AG08395 (cell line): ENCODE data around the gene SCG3.
A peak's percentile ranks its signal among the peaks of the same experiment; 100 is the strongest.

ENCODE experiments used
- DNase-seq: peaks from one replicate; pipeline ENCODE4 v3.0.0; 2012; ENCODE audit warnings: mixed read lengths, low spot score

SCG3 gene

GRCh38 chr15:51758645-51759044, 77.3 kb downstream of the SCG3 start:
- DNase-seq: peak; percentile 76

- peak; percentile 86 for DNase-seq
These were observed 78.3 kb downstream of the SCG3 start for GRCh38 chr15:51759557-51760070.

- no peak for DNase-seq
These were observed 79.5 kb downstream of the SCG3 start for GRCh38 chr15:51760805-51761204.

- no peak for DNase-seq
These were observed 84.4 kb downstream of the SCG3 start for GRCh38 chr15:51765751-51766150.

- DNase-seq: no peak
These were observed 85.0 kb downstream of the SCG3 start for GRCh38 chr15:51766341-51766740.

- no peak for DNase-seq
These were observed 86.7 kb downstream of the SCG3 start for GRCh38 chr15:51768018-51768417.
